GM12878 (cell line): ENCODE measurements around the gene EEF1A2. TPM values are rescaled to one million over a fixed set of nuclear protein-coding genes. Genes with fewer than 3 reads are reported as not detected.
A peak's percentile ranks its signal among the peaks of the same experiment; 100 is the strongest.

Source experiments
- ATAC-seq: fragments of 200-7000 bp; cut with Tn5 transposase; 3 replicates; pipeline ENCODE4 v1.9.1; 2020; ENCODE audit warnings: mild to moderate bottlenecking, moderate library complexity
- BruUV-seq: library from RNA; stranded (reverse); fragments of 400-500 nt; replicated peaks from 2 replicates; lab custom pipeline; 2021; lab: Mats Ljungman, UMichigan
- CTCF ChIA-PET: fragments of 300-600 bp; sonication (Branson Sonifier 250); formaldehyde crosslinking; extraction: SDS; loops from one replicate; lab custom pipeline; 2021; ENCODE audit warnings: inconsistent platforms; lab: Yijun Ruan, JAX
- POLR2A ChIA-PET: fragments of 350-600 bp; formaldehyde crosslinking; extraction: SDS; loops from one replicate; lab custom pipeline; 2021; ENCODE audit warnings: inconsistent platforms; lab: Charles Lee
- RAD21 ChIA-PET: fragments of 300-600 bp; sonication (Branson Sonifier 250); formaldehyde crosslinking; loops from one replicate; lab custom pipeline; 2023; ENCODE audit warnings: antibody characterized with exemption; ENCODE audit not compliant: unreplicated experiment; lab: Charles Lee
- SMC1A ChIA-PET: fragments of 300-600 bp; sonication (Branson Sonifier 250); formaldehyde crosslinking; loops from one replicate; lab custom pipeline; 2023; ENCODE audit not compliant: unreplicated experiment, uncharacterized antibody; lab: Charles Lee
- DNase-seq: peaks from one replicate; pipeline ENCODE4 v3.0.0-alpha.2; 2011; ENCODE audit warnings: low read depth, low spot score
- FAIRE-seq: peaks from 3 replicates; lab custom pipeline; 2011; peaks lifted over from hg19 to GRCh38; lab: Jason Lieb, UNC
- H2AFZ ChIP-seq: 2 replicates; pipeline ENCODE4 v1.6.0; 2011; ENCODE audit warnings: low read depth, low read length, control low read depth; ENCODE audit not compliant: control insufficient read depth
- H3K27ac ChIP-seq: 2 replicates; pipeline ENCODE4 v1.5.1; 2011; ENCODE audit warnings: control low read depth; ENCODE audit not compliant: control insufficient read depth, insufficient read depth
- H3K27me3 ChIP-seq, 2 experiments: replicated peaks in 1 of 2; 2 replicates each; pipeline versions ENCODE4 v1.6.0 to v1.6.1; 2011; ENCODE audit warnings: low read length in 1 of 2; ENCODE audit not compliant: control insufficient read depth in 2 of 2, insufficient read depth in 2 of 2
- H3K36me3 ChIP-seq, 2 experiments: 2 replicates each; pipeline ENCODE4 v1.5.1; 2011; ENCODE audit warnings: low read length in 1 of 2; ENCODE audit not compliant: control insufficient read depth in 2 of 2, insufficient read depth in 2 of 2
- H3K4me1 ChIP-seq: 2 replicates; pipeline ENCODE4 v1.6.1; 2011; ENCODE audit warnings: mild to moderate bottlenecking, low read length, moderate library complexity, mixed read lengths; ENCODE audit not compliant: control insufficient read depth, insufficient read depth
- H3K4me2 ChIP-seq: 2 replicates; pipeline ENCODE4 v1.6.0; 2011; ENCODE audit warnings: control low read depth; ENCODE audit not compliant: control insufficient read depth, insufficient read depth
- H3K4me3 ChIP-seq: fragments of 200-600 bp; sonication (generic); 2 replicates; pipeline ENCODE4 v1.5.1; 2016
- H3K79me2 ChIP-seq: 2 replicates; pipeline ENCODE4 v1.6.0; 2011; ENCODE audit warnings: low read length; ENCODE audit not compliant: control insufficient read depth, insufficient read depth
- H3K9ac ChIP-seq: 2 replicates; pipeline ENCODE4 v1.8.0; 2011; ENCODE audit warnings: low read length, control low read depth, mixed read lengths; ENCODE audit not compliant: control insufficient read depth, insufficient read depth
- H3K9me3 ChIP-seq: replicated peaks from 3 replicates; pipeline ENCODE4 v1.5.1; 2011; ENCODE audit warnings: mild to moderate bottlenecking, low read length; ENCODE audit not compliant: control insufficient read depth, insufficient read depth
- H4K20me1 ChIP-seq: 2 replicates; pipeline ENCODE4 v1.6.0; 2011; ENCODE audit not compliant: control insufficient read depth, insufficient read depth
- ESRRA ChIP-seq: IDR thresholded peaks from 2 replicates; pipeline ENCODE4 v1.6.1; 2012; ENCODE audit warnings: mild to moderate bottlenecking, low read length, improper control_type of control experiment
- KLF5 ChIP-seq: fragments of 450-650 bp; IDR thresholded peaks from 2 replicates; pipeline ENCODE4 v1.6.1; 2014; ENCODE audit warnings: mild to moderate bottlenecking; ENCODE audit not compliant: partially characterized antibody
- MYB ChIP-seq: fragments of 150-350 bp; IDR thresholded peaks from 2 replicates; pipeline ENCODE4 v1.6.1; 2014; ENCODE audit warnings: mild to moderate bottlenecking, low read depth, low read length, borderline replicate concordance
- SMAD1 ChIP-seq: fragments of 450-650 bp; IDR thresholded peaks from 2 replicates; pipeline ENCODE4 v1.6.1; 2018; ENCODE audit warnings: mild to moderate bottlenecking, low read depth; ENCODE audit not compliant: partially characterized antibody
- ZNF24 ChIP-seq: fragments of 450-650 bp; IDR thresholded peaks from 2 replicates; pipeline ENCODE4 v1.6.1; 2017; ENCODE audit warnings: antibody characterized with exemption, mild to moderate bottlenecking
- ZNF622 ChIP-seq: fragments of 450-650 bp; IDR thresholded peaks from 2 replicates; pipeline ENCODE4 v1.6.1; 2017; ENCODE audit warnings: mild to moderate bottlenecking, inconsistent platforms
- WGBS: methylation state at CpG from one replicate; pipeline ENCODE4 v1.1.6; 2016; ENCODE audit warnings: low lambda C conversion rate; ENCODE audit not compliant: insufficient replicate concordance, insufficient coverage; ENCODE audit errors: missing lambda C conversion rate; 5-methylcytosine and 5-hydroxymethylcytosine counted together
- in situ Hi-C: fragments of 300-500 bp; cut with MboI; formaldehyde crosslinking; loops from 9 replicates; pipeline ENCODE4 v1.14.3; 2018; ENCODE audit warnings: mixed read lengths
- intact Hi-C: fragments of 100-400 bp; cut with micrococcal nuclease; formaldehyde crosslinking; loops from one replicate; pipeline ENCODE4 v1.14.2; 2022; ENCODE audit not compliant: unreplicated experiment
- polyA plus RNA-seq, 11 experiments: library from polyadenylated mRNA; depleted of rRNA in 4 of 11; unstranded in 6 of 11; stranded (reverse) in 5 of 11; fragments of >200 nt; fragmentation: Nextera tagmentation in 4 of 11; fragmentation: Illumina TruSeq in 1 of 11; extraction: Ambion mirVana in 4 of 11; extraction: Trizol in 1 of 11; gene quantifications; 1 replicate in 1 of 11; 2 replicates in 10 of 11; pipeline versions ENCODE4 v1.2.1 to v1.2.3, GENCODE V29; 2011 to 2016; ENCODE audit warnings: inconsistent platforms in 2 of 11, missing spikeins in 2 of 11, low read depth in 1 of 11
- total RNA-seq, 4 experiments: library from RNA; depleted of rRNA in 3 of 4; stranded (reverse); fragments of >200 nt in 3 of 4; fragmentation: Illumina TruSeq in 1 of 4; extraction: Trizol in 1 of 4; gene quantifications; 2 replicates each; pipeline versions ENCODE4 v1.2.1 to v1.2.3, GENCODE V29; 2013 to 2021
- TF ChIP-seq, protein P1 (sequence below): fragments of 450-650 bp; formaldehyde crosslinking; IDR thresholded peaks from 2 replicates; pipeline ENCODE4 v1.4.0; 2022; ENCODE audit warnings: mild to moderate bottlenecking, moderate library complexity
- TF ChIP-seq, protein P2 (sequence below): IDR thresholded peaks from 2 replicates; pipeline ENCODE4 v1.6.1; 2011; ENCODE audit warnings: borderline replicate concordance, low read depth, mild to moderate bottlenecking, moderate library complexity, low read length; ENCODE audit not compliant: insufficient read depth, poor library complexity, severe bottlenecking
- TF ChIP-seq, protein P3 (sequence below): IDR thresholded peaks from 2 replicates; pipeline ENCODE4 v1.6.1; 2011; ENCODE audit warnings: borderline replicate concordance, low read depth, mild to moderate bottlenecking, moderate library complexity, mixed read lengths, low read length; ENCODE audit not compliant: insufficient read depth; ENCODE audit errors: extremely low read length

The EEF1A2 gene
- total and polyA plus RNA-seq, 10 of the 15 experiments (the other 5 are each of a cell fraction or from before 2014, with no cell fraction given): 0.56 TPM; not detected in 9

DNA sequence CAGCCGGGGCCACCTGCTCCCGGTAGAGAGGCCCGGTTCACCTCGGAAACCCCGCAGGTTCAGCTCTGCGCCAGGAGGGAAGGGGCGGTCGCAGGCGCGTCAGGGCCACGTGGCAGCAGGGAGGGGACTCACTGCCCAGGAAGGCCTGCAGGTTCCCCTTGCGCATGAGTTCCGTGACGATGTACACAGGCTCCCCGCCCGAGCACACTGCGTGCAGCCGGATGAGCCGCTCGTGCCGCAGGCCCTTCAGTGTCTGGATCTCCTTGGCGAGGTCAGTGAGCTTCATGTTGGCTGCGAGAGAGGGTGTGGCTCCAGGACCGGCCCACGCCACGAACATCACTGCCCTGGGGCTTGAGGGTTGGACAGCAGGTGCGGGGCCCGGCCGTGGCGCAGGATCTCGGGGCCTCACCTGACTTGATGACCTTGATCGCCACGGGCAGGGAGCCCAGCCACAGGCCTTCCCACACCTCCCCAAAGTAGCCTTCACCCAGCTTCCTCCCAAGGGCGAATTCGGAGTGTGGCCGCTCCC is 43.2 kb upstream of the EEF1A2 start:
- no TSS peak for BruUV-seq

DNA sequence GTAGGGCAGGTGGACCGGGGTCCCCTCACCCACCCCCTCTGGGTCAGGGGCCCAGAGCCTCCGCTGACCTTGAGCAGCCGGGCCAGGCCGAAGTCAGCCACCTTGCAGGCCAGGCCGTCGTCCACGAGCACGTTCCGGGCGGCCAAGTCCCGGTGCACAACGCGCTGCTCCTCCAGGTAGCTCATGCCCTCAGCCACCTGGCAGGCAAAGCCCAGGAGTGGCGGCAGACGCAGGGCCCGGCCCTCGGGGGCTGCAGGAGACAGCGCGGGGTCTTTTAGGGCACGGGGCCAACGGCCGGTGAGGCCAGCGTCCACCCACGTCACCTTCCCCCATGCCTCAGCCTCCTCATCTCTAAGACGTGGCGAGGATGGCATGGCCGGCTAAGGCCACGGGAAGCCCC is 42.5 kb upstream of the EEF1A2 start:
- no peaks in the 10 kb centered on the region for H3K79me2 ChIP-seq
- POLR2A ChIA-PET: no interaction called here
- DNase-seq (no peak), ATAC-seq (no peak), FAIRE-seq (no peak)
- BruUV-seq: no TSS peak
- H3K27me3 ChIP-seq: no peaks in the 10 kb centered on the region
- peaks cover 26% of the 10 kb centered on the region for H3K4me1 ChIP-seq
- CTCF ChIA-PET: no interaction called here
- H3K36me3 ChIP-seq: no peaks in the 10 kb centered on the region
- no peak overlapping the region for H3K4me3 ChIP-seq
- no peak overlapping the region for H3K4me2 ChIP-seq
- 93% methylated on average over 28 of the region's 28 CpGs for WGBS
- no peak overlapping the region for H3K27ac ChIP-seq
- TF ChIP-seq ESRRA: no peak
- TF ChIP-seq KLF5: no peak
- TF ChIP-seq MYB: no peak
- TF ChIP-seq SMAD1: no peak
- TF ChIP-seq, protein P1, sequence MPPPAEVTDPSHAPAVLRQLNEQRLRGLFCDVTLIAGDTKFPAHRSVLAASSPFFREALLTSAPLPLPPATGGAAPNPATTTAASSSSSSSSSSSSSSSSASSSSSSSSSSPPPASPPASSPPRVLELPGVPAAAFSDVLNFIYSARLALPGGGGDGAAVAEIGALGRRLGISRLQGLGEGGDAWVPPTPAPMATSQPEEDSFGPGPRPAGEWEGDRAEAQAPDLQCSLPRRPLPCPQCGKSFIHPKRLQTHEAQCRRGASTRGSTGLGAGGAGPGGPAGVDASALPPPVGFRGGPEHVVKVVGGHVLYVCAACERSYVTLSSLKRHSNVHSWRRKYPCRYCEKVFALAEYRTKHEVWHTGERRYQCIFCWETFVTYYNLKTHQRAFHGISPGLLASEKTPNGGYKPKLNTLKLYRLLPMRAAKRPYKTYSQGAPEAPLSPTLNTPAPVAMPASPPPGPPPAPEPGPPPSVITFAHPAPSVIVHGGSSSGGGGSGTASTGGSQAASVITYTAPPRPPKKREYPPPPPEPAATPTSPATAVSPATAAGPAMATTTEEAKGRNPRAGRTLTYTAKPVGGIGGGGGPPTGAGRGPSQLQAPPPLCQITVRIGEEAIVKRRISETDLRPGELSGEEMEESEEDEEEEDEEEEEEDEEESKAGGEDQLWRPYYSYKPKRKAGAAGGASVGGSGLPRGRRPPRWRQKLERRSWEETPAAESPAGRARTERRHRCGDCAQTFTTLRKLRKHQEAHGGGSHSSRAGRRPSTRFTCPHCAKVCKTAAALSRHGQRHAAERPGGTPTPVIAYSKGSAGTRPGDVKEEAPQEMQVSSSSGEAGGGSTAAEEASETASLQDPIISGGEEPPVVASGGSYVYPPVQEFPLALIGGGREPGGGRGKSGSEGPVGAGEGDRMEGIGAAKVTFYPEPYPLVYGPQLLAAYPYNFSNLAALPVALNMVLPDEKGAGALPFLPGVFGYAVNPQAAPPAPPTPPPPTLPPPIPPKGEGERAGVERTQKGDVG (CRISPR knock-in tag): no peak
- TF ChIP-seq ZNF622: no peak
- no peak for TF ChIP-seq ZNF24
- TF ChIP-seq, protein P2, sequence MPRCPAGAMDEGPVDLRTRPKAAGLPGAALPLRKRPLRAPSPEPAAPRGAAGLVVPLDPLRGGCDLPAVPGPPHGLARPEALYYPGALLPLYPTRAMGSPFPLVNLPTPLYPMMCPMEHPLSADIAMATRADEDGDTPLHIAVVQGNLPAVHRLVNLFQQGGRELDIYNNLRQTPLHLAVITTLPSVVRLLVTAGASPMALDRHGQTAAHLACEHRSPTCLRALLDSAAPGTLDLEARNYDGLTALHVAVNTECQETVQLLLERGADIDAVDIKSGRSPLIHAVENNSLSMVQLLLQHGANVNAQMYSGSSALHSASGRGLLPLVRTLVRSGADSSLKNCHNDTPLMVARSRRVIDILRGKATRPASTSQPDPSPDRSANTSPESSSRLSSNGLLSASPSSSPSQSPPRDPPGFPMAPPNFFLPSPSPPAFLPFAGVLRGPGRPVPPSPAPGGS: no peak
- H2AFZ ChIP-seq: no peak overlapping the region
- intact Hi-C loops: no loop called here
- H4K20me1 ChIP-seq: no peaks in the 10 kb centered on the region
- in situ Hi-C loops: no loop called here
- H3K9ac ChIP-seq: no peak overlapping the region
- H3K9me3 ChIP-seq: no peaks in the 10 kb centered on the region
- RAD21 ChIA-PET: interaction anchor here (0.8 kb wide), 1 partner anchor 11 kb away, joined by 3 read pairs; no protein-coding TSS in a partner anchor
- SMC1A ChIA-PET: no interaction called here

More for the DNA sequence above, 43.2 kb upstream of the EEF1A2 start:
- DNase-seq (no peak), ATAC-seq (no peak), FAIRE-seq (no peak)
- intact Hi-C loops (no loop called here), in situ Hi-C loops (no loop called here)
- H3K27ac ChIP-seq: no peak overlapping the region
- no peak overlapping the region for H3K4me2 ChIP-seq
- SMC1A ChIA-PET: interaction anchor here (1.2 kb wide), 1 partner anchor 100 kb away, joined by 4 read pairs; no protein-coding TSS in a partner anchor
- TF ChIP-seq, protein P3, sequence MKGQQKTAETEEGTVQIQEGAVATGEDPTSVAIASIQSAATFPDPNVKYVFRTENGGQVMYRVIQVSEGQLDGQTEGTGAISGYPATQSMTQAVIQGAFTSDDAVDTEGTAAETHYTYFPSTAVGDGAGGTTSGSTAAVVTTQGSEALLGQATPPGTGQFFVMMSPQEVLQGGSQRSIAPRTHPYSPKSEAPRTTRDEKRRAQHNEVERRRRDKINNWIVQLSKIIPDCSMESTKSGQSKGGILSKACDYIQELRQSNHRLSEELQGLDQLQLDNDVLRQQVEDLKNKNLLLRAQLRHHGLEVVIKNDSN: peak; percentile 36
- no peak for TF ChIP-seq ESRRA
- POLR2A ChIA-PET: interaction anchor here (1.1 to 1.5 kb wide), 3 partner anchors 11 to 100 kb away, joined by 3 read pairs; no protein-coding TSS in a partner anchor
- RAD21 ChIA-PET: interaction anchor here (0.8 to 1.7 kb wide), 4 partner anchors 11 to 100 kb away, joined by 3 to 9 read pairs (median 6); partner anchors contain the start of gene HELZ2
- H4K20me1 ChIP-seq: no peaks in the 10 kb centered on the region
- H3K27me3 ChIP-seq: no peaks in the 10 kb centered on the region
- H3K4me3 ChIP-seq: no peak overlapping the region
- no peaks in the 10 kb centered on the region for H3K36me3 ChIP-seq
- no peak overlapping the region for H2AFZ ChIP-seq
- H3K4me1 ChIP-seq: peaks cover 23% of the 10 kb centered on the region
- H3K79me2 ChIP-seq: no peaks in the 10 kb centered on the region
- CTCF ChIA-PET: interaction anchor here (1.0 to 1.3 kb wide), 3 partner anchors 10 to 31 kb away, joined by 3 to 9 read pairs (median 4); partner anchors contain the start of gene HELZ2
- no peak overlapping the region for H3K9ac ChIP-seq
- 66% methylated on average over 31 of the region's 36 CpGs for WGBS
- H3K9me3 ChIP-seq: no peaks in the 10 kb centered on the region
